Measurements from ENCODE around the gene PAK1. TPM values are rescaled to one million over a fixed set of nuclear protein-coding genes. Genes with fewer than 3 reads are reported as not detected.

PAK1 gene
- total and polyA plus RNA-seq, 2 of the 4 experiments (the other 2 are of a cell fraction) = 34.3 to 60.6 TPM

- no peaks in the 10 kb centered on the region for H3K27me3 ChIP-seq (ENCODE audit: control insufficient read depth, insufficient read depth, low read length)
- peaks cover 2% of the 10 kb centered on the region; the same call in 1 of the 2 replicates for H3K36me3 ChIP-seq (ENCODE audit: control insufficient read depth, insufficient read depth, low read length)
- no peak overlapping the region for H3K18ac ChIP-seq (ENCODE audit: low read depth, low read length)
- H2BK120ac ChIP-seq (ENCODE audit: low read depth, low read length) = no peak overlapping the region
- ChIA-PET POLR2A (ENCODE audit: unreplicated experiment) (no interaction called here), CTCF (no interaction called here)
- H3K56ac ChIP-seq (ENCODE audit: extremely low read depth, insufficient read depth, low read length) = no peak overlapping the region
- H2AFZ ChIP-seq (replicated peaks; ENCODE audit: low read length, poor library complexity) = no peak overlapping the region
- no peaks in the 10 kb centered on the region for H4K20me1 ChIP-seq (ENCODE audit: insufficient read depth, low read length)
- intact Hi-C loops (cut with micrococcal nuclease) (no loop called here), dilution Hi-C loops (cut with HindIII; ENCODE audit: low sequenced_read_pairs, unreplicated experiment) (no loop called here), in situ Hi-C loops (cut with MboI; ENCODE audit: low sequenced_read_pairs) (no loop called here)
- no peak overlapping the region for H3K14ac ChIP-seq (replicated peaks; ENCODE audit: low read depth, low read length)
- H3K4me3 ChIP-seq (ENCODE audit: insufficient read depth, low read depth, low read length) = no peak overlapping the region
- H2BK5ac ChIP-seq (ENCODE audit: low read depth, low read length, poor library complexity, severe bottlenecking) = no peak overlapping the region
- H3K9ac ChIP-seq (ENCODE audit: low read depth, low read length) = no peak overlapping the region
- ATAC-seq (ENCODE audit: low read depth) = no peak
- no peak overlapping the region for H4K8ac ChIP-seq (ENCODE audit: low read depth in 2 of 2, low read length in 2 of 2)
- no peak overlapping the region for H2AK9ac ChIP-seq (replicated peaks; ENCODE audit: low read depth, low read length, poor library complexity)
- H2BK20ac ChIP-seq (ENCODE audit: low read depth, low read length) = no peak overlapping the region
- no peaks in the 10 kb centered on the region for H3K79me1 ChIP-seq (ENCODE audit: low read depth in 1 of 2, low read length in 2 of 2)
- TF ChIP-seq MXI1 (IDR thresholded peaks at IDR 0.05; ENCODE audit: borderline replicate concordance, low read depth, low read length) (no peak), CHD1 (IDR thresholded peaks at IDR 0.05; ENCODE audit: low read depth, low read length) (no peak), CTCF (conservative IDR thresholded peaks at IDR 0.05; ENCODE audit: low read depth, low read length) (no peak), USF2 (IDR thresholded peaks at IDR 0.05; ENCODE audit: low read depth, low read length) (no peak), RCOR1 (IDR thresholded peaks at IDR 0.05; ENCODE audit: insufficient replicate concordance, low read length) (no peak), MAFK (IDR thresholded peaks at IDR 0.05; ENCODE audit: low read depth, low read length) (no peak), BHLHE40 (IDR thresholded peaks at IDR 0.05; ENCODE audit: low read depth, low read length) (no peak), ELK1 (IDR thresholded peaks at IDR 0.05; ENCODE audit: borderline replicate concordance, low read depth, low read length) (no peak), CEBPB (IDR thresholded peaks at IDR 0.05; ENCODE audit: low read depth, low read length) (no peak), MAZ (IDR thresholded peaks at IDR 0.05; ENCODE audit: borderline replicate concordance, low read depth, low read length) (no peak), RAD21 (IDR thresholded peaks at IDR 0.05; ENCODE audit: low read length) (no peak), RFX5 (IDR thresholded peaks at IDR 0.05; ENCODE audit: low read depth, low read length) (no peak), POLR2A (IDR thresholded peaks at IDR 0.05; ENCODE audit: low read depth, low read length) (no peak), FOS (IDR thresholded peaks at IDR 0.05; ENCODE audit: low read depth, low read length) (no peak)
- H4K91ac ChIP-seq (ENCODE audit: insufficient read depth, low read depth, low read length) = no peak overlapping the region
- H2AK5ac ChIP-seq (ENCODE audit: low read depth, low read length) = no peak overlapping the region
- no TSS peak for BruUV-seq (replicated peaks)
- H3K23ac ChIP-seq (ENCODE audit: low read depth, low read length) = no peak overlapping the region
- no peak overlapping the region for H3K27ac ChIP-seq (ENCODE audit: insufficient read depth, low read length)
- no peak for DNase-seq
- H3K4ac ChIP-seq (ENCODE audit: low read depth, low read length) = no peak overlapping the region
- no CpG with 5 or more reads among the region's 3 CpGs for WGBS, 2 experiments (ENCODE audit: extremely low coverage in 2 of 2, insufficient read length in 1 of 2)
- no peaks in the 10 kb centered on the region for H3K4me1 ChIP-seq (ENCODE audit: control insufficient read depth, insufficient read depth, low read length)
- H3K9me1 ChIP-seq (ENCODE audit: insufficient read depth, low read length) = no peaks in the 10 kb centered on the region
- no peak overlapping the region for H4K5ac ChIP-seq (ENCODE audit: low read depth, low read length)
- no peak overlapping the region for H2BK15ac ChIP-seq (ENCODE audit: low read depth, low read length)
- H3K4me2 ChIP-seq (ENCODE audit: low read depth, low read length) = no peak overlapping the region
- no peaks in the 10 kb centered on the region for H3K9me3 ChIP-seq (ENCODE audit: control insufficient read depth, insufficient read depth, low read length)
Observed at GRCh38 chr11:77353131-77353530, 120.8 kb downstream of the PAK1 start.

Data from IMR-90 (cell line).